Measurements from ENCODE around the gene KIR2DL1.
"Not testable (repeated sequence)": the region's sequence is repeated elsewhere in the genome, so short reads cannot be mapped to it uniquely, and the experiment has no call there.

The KIR2DL1 gene

DNA sequence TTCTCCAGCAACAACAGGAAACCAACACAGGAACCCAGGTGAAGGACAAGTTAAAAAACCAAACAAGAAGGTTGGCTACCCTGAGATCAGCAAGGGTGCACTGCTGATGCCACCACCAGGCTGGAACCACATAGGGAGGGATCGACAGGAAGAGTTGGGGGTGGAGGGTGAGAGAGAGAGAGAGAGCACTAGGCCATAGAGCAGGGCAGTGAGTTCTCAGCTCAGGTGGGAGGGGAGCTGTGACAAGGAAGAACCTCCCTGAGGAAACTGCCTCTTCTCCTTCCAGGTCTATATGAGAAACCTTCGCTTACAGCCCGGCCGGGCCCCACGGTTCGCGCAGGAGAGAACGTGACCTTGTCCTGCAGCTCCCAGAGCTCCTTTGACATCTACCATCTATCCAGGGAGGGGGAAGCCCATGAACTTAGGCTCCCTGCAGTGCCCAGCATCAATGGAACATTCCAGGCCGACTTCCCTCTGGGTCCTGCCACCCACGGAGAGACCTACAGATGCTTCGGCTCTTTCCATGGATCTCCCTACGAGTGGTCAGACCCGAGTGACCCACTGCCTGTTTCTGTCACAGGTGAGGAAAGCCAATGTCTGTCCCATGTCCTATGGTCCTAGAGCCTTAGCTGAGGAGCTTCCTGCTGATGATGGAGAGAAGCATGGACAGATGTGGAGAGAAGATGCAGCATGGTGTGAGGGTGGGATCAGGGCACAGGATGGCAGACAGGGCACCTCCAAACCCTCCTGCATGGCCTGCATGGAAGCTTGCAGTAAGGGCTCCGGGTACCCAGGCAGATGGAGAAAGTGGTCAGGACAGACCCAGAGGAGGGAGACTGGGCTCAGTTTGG, 36.3 kb downstream of the KIR2DL1 start:
- in situ Hi-C loops (cut with MboI; ENCODE audit: low pct_unique_long_range_greater_than_20kb, low sequenced_read_pairs), result no loop called here
- DNase-seq, result no peak

DNA sequence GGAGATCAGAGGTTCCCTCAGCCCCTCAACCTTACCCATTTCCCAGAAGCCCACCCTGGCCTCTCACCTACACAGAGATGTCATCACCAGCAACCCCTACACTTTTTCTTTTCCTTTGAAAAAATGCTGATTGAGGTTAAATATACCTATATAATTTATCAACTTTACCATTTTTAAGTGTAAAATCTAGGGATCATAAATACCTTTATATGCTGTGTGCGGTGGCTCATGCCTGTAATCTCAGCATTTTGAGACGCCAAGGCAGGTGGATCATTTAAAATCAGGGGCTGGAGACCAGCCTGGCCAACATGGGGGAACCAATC, 36.9 kb downstream of the KIR2DL1 start:
- in situ Hi-C loops (cut with MboI; ENCODE audit: low pct_unique_long_range_greater_than_20kb, low sequenced_read_pairs), result no loop called here

DNA sequence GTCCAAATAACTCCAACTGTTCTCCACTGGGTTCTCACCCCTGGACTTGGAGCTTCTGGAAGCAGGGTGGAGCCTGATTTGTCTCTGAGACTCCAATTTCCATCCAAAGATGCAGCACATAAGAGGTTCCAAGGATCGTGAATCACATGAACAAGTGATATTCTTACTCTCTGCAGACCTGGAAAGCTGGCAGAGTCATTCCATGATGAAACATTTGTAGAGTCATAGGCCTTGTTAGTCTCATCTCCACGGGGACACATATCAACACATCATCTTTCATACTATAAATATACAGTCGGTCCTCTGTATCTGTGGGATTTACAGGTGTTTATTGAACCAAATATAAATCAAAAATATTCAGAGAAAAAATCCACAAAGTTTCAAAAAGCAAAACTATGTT, 45.0 kb downstream of the KIR2DL1 start:
- DNase-seq; in situ Hi-C loops (cut with MboI; ENCODE audit: low pct_unique_long_range_greater_than_20kb, low sequenced_read_pairs): not testable (repeated sequence)

More for the DNA sequence above, 36.9 kb downstream of the KIR2DL1 start:
- DNase-seq, result no peak

DNA sequence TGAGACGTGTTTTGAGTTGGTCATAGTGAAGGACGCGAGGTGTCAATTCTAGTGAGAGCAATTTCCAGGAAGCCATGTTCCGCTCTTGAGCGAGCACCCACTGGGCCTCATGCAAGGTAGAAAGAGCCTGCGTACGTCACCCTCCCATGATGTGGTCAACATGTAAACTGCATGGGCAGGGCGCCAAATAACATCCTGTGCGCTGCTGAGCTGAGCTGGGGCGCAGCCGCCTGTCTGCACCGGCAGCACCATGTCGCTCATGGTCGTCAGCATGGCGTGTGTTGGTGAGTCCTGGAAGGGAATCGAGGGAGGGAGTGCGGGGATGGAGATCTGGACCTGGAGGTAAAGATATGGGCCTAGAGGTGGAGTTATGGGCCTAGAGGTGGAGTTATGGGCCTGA, 46.7 kb downstream of the KIR2DL1 start, which contains the start of gene KIR3DL1:
Gene KIR3DL1 (plus strand): TSS at position 218 of the 400 bp plus-strand sequence.
- DNase-seq; in situ Hi-C loops (cut with MboI; ENCODE audit: low pct_unique_long_range_greater_than_20kb, low sequenced_read_pairs): not testable (repeated sequence)

DNA sequence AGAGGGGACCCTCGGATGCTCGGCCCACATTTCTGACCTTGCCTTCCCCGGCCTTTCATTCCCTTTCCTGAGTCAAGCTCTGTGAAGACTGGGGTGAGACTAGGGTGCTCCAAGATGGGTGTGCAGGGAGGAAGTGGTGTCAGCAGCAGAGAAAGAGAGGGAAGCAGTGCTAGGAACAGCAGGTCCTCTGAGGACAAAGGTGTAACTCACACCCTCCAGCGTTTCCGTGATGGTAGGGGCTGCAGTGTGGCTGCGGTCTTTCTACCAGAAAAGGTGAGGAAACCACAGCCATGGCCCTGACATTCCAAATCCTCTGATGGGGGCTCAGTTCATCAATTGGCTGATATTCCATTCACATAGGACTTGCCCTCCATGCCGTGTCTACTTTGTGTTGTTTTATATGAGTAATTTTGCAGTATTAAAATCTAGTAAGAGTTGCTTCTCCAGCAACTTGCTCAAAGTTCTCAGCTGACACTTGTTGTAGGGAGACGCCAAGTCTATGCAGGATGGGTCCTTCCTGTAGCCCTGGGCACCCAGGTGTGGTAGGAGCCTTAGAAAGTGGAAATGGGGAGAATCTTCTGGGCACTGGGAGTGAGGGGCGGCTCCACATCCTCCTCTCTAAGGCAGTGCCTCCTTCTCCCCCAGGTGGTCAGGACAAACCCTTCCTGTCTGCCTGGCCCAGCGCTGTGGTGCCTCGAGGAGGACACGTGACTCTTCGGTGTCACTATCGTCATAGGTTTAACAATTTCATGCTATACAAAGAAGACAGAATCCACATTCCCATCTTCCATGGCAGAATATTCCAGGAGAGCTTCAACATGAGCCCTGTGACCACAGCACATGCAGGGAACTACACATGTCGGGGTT, 48.3 kb downstream of the KIR2DL1 start:
- no peak for DNase-seq
- in situ Hi-C loops (cut with MboI; ENCODE audit: low pct_unique_long_range_greater_than_20kb, low sequenced_read_pairs), result no loop called here

DNA sequence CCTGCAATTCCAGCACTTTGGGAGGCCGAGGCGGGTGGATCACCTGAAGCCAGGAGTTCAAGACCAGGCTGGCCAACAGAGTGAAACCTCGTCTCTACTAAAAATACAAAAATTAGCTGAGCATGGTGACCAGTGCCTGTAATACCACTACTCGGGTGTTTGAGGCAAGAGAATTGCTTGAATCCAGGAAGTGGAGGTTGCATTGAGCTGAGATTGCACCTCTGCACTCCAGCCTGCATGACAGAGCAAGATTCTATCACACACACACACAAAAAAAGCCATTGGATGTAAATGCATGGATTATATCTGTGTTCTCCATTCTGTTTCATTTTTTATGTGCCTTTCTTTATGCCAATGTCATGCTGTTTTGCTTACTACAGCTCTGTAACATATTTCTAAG, 54.8 kb downstream of the KIR2DL1 start:
- in situ Hi-C loops (cut with MboI; ENCODE audit: low pct_unique_long_range_greater_than_20kb, low sequenced_read_pairs); DNase-seq: not testable (repeated sequence)

DNA sequence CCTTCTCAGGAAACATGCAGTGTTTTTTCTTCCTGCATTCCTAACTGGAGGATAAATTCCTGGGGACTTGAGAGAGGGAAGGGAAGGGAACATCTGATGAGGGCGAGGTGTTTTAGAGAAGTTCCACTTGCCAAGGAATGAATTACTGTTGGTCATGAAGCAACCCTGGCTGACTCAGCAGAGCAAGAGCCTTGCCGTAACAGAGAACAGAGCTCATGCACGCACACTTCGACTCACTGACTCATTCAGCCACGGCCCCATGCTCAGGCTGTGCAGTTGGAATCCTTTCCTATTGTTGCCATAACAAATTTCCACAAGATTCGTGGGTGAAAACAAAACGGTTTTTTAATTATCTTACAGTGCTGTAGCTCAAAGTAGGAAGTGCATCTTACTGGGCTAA, 55.7 kb downstream of the KIR2DL1 start:
- in situ Hi-C loops (cut with MboI; ENCODE audit: low pct_unique_long_range_greater_than_20kb, low sequenced_read_pairs); DNase-seq: not testable (repeated sequence)

DNA sequence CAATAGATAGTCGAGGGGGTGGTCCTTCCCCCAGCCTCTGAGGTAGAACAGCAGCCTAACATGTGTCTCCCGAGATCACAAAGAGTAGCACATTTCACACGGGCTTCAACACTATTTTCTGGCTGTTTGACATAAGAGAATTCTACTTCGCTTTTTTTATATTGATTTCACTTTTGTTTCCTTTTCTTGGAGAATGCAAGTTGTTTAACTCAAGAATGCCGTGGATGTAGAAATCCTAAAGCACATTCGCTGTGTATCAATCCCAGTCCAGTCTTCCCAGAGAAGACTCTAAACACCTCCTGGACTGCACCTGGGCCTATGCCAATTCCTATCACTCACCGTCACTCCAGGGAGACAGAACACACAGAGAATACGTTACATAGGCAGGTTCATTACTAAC, 58.5 kb downstream of the KIR2DL1 start:
- DNase-seq; in situ Hi-C loops (cut with MboI; ENCODE audit: low pct_unique_long_range_greater_than_20kb, low sequenced_read_pairs): not testable (repeated sequence)

DNA sequence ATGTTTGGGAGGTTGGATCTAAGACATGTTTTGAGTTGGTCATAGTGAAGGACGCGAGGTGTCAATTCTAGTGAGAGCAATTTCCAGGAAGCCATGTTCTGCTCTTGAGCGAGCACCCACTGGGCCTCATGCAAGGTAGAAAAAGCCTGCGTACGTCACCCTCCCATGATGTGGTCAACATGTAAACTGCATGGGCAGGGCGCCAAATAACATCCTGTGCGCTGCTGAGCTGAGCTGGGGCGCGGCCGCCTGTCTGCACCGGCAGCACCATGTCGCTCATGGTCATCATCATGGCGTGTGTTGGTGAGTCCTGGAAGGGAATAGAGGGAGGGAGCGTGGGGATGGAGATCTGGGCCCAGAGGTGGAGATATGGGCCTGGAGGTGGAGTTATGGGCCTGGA, 62.9 kb downstream of the KIR2DL1 start, which contains the start of gene KIR2DS4:
Gene KIR2DS4 (plus strand): TSS at position 181 of the 400 bp plus-strand sequence.
- DNase-seq; in situ Hi-C loops (cut with MboI; ENCODE audit: low pct_unique_long_range_greater_than_20kb, low sequenced_read_pairs): not testable (repeated sequence)

All from KBM-7 (cell line).